Activated CD8-positive, alpha-beta memory T cell treated with anti-CD3 and anti-CD28 coated beads, Interleukin-2, amount 10 ng/mL, durations not matched to agents 7 days and 5 days (primary cell): ENCODE results near the gene CACNA2D4. TPM values are rescaled to one million over a fixed set of nuclear protein-coding genes. Genes with fewer than 3 reads are reported as not detected.

Experiments used
- ATAC-seq: fragments of 150-1000 bp; cut with Tn5 transposase; one replicate; pipeline ENCODE4 v1.10.0; 2021; ENCODE audit warnings: moderate library complexity
- CTCF ChIA-PET: fragments of 350-600 bp; sonication (Branson Sonifier 250); formaldehyde crosslinking; loops from one replicate; lab custom pipeline; 2021; ENCODE audit warnings: antibody characterized with exemption; lab: Charles Lee
- DNase-seq: peaks from one replicate; pipeline ENCODE4 v3.0.0-alpha.2; 2020
- H3K27ac Mint-ChIP-seq: one replicate; pipeline ENCODE4 v1.8.0; 2021; ENCODE audit warnings: mild to moderate bottlenecking, mixed read lengths
- H3K27me3 Mint-ChIP-seq: one replicate; pipeline ENCODE4 v1.8.0; 2021; ENCODE audit warnings: mixed read lengths
- H3K36me3 Mint-ChIP-seq: one replicate; pipeline ENCODE4 v1.8.0; 2021; ENCODE audit warnings: mild to moderate bottlenecking, mixed read lengths
- H3K4me1 Mint-ChIP-seq: one replicate; pipeline ENCODE4 v1.8.0; 2021; ENCODE audit warnings: mixed read lengths
- H3K4me3 Mint-ChIP-seq: one replicate; pipeline ENCODE4 v1.8.0; 2021; ENCODE audit warnings: mild to moderate bottlenecking, moderate library complexity, mixed read lengths
- H3K9me3 Mint-ChIP-seq: one replicate; pipeline ENCODE4 v1.8.0; 2022; ENCODE audit warnings: low read depth, mixed read lengths
- total RNA-seq, 2 experiments: library from RNA; stranded (reverse); gene quantifications; one replicate each; pipeline ENCODE4 v1.2.3, GENCODE V29; 2021

The CACNA2D4 gene
- total RNA-seq, 2 experiments from 2014 or later = 5.9 to 8.2 TPM

DNA sequence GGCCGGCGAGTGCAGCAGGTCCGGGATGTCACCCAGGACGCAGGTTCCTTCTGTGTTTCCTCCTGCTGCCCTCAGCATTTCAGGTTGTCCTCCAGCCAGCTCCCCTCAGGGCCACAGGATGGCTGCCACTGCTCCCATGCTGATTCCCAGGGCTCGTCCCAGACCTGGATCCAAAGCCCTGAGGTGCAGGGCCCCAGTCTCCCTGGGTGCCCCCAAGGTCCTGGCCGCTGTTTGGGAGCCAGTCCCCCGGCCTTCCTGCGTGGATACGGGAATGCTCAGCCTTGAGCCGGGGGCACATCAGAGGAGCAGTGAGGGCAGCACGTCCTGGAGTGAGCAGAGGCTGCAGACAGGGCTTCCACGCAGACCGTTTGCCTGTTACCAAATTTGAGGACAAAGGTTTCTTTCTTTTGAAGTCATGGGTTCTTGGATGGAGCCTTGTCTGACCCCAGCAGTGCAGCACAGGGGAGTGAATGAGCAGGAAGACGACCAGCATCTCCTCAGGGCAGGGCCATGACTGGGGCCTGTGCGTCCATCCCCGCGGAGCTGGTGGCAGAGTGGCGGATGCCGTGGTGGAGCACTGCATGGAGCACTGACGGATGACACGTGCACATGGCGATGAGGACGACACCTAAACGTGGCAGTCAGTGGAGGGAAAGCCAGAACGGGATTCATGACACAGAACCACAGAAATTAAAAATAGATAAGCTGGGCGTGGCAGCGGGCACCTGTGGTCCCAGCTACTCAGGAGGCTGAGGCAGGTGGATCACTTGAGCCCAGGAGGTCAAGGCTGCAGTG lies 12.5 kb upstream of the CACNA2D4 start:
- no peaks in the 10 kb centered on the region for H3K36me3 Mint-ChIP-seq
- no peak overlapping the region for H3K4me3 Mint-ChIP-seq
- no peak overlapping the region for H3K27ac Mint-ChIP-seq
- H3K9me3 Mint-ChIP-seq = no peaks in the 10 kb centered on the region
- H3K4me1 Mint-ChIP-seq = no peaks in the 10 kb centered on the region
- CTCF ChIA-PET = interaction anchor here (0.9 to 3.0 kb wide), 2 partner anchors 9 to 135 kb away, joined by 3 to 16 read pairs; no protein-coding TSS in a partner anchor
- no peak for DNase-seq
- no peak for ATAC-seq
- H3K27me3 Mint-ChIP-seq = no peaks in the 10 kb centered on the region

GRCh38 chr12:1929985-1930802 lies 11.7 kb upstream of the CACNA2D4 start:
- no peak overlapping the region for H3K4me3 Mint-ChIP-seq
- no peaks in the 10 kb centered on the region for H3K9me3 Mint-ChIP-seq
- no peaks in the 10 kb centered on the region for H3K27me3 Mint-ChIP-seq
- no peak for DNase-seq
- H3K27ac Mint-ChIP-seq = no peak overlapping the region
- ATAC-seq = no peak
- no peaks in the 10 kb centered on the region for H3K36me3 Mint-ChIP-seq
- H3K4me1 Mint-ChIP-seq = no peaks in the 10 kb centered on the region
- CTCF ChIA-PET = interaction anchor here (3.0 kb wide), 1 partner anchor 10 kb away, joined by 16 read pairs; no protein-coding TSS in a partner anchor

- no peak overlapping the region for H3K27ac Mint-ChIP-seq
- H3K4me1 Mint-ChIP-seq = peaks cover 6% of the 10 kb centered on the region
- ATAC-seq (no peak), DNase-seq (no peak)
- no peaks in the 10 kb centered on the region for H3K27me3 Mint-ChIP-seq
- no peaks in the 10 kb centered on the region for H3K36me3 Mint-ChIP-seq
- CTCF ChIA-PET = interaction anchor here (3.0 kb wide), 1 partner anchor 11 kb away, joined by 16 read pairs; no protein-coding TSS in a partner anchor
- no peak overlapping the region for H3K4me3 Mint-ChIP-seq
- H3K9me3 Mint-ChIP-seq = no peaks in the 10 kb centered on the region
Measured at GRCh38 chr12:1929241-1929984, 11.0 kb upstream of the CACNA2D4 start.

DNA sequence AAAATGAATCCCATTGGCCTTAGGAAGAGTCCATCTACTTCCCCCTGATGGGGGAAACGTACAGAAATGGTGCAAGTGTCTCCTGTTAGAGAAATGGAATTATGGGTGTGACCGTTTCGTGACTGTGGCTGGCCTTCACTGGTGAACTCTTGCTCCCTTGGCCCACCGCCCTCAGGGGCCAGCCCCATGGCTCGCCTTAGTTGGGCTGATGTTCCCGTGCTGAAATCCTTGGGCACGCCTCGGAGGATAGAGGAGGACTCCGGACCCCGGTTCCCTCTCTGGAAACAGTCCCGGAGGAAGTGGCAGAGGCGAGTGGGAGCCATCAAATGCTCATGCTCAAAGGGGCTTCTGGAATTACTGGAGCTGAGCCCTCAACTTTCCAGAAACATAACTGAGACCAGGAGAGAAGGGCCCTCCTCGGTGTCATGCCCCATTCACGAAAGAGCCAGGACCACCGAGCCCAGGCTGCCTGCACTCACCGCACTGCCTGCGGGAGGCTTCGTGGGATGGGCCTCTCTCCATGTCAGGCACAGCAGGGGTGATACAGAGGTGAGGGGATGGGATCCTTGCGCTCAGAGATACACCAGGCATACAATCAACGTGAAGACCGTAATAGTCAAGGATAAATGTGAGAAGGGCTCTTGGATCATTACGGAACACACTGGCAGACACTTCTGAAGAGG lies 10.1 kb upstream of the CACNA2D4 start:
- CTCF ChIA-PET = interaction anchor here (3.0 kb wide), 1 partner anchor 11 kb away, joined by 16 read pairs; no protein-coding TSS in a partner anchor
- ATAC-seq (no peak), DNase-seq (peak; percentile 36)
- Mint-ChIP-seq H3K4me1 (peaks cover 6% of the 10 kb centered on the region), H3K36me3 (no peaks in the 10 kb centered on the region), H3K27ac (no peak overlapping the region), H3K9me3 (no peaks in the 10 kb centered on the region), H3K27me3 (no peaks in the 10 kb centered on the region), H3K4me3 (no peak overlapping the region)

DNA sequence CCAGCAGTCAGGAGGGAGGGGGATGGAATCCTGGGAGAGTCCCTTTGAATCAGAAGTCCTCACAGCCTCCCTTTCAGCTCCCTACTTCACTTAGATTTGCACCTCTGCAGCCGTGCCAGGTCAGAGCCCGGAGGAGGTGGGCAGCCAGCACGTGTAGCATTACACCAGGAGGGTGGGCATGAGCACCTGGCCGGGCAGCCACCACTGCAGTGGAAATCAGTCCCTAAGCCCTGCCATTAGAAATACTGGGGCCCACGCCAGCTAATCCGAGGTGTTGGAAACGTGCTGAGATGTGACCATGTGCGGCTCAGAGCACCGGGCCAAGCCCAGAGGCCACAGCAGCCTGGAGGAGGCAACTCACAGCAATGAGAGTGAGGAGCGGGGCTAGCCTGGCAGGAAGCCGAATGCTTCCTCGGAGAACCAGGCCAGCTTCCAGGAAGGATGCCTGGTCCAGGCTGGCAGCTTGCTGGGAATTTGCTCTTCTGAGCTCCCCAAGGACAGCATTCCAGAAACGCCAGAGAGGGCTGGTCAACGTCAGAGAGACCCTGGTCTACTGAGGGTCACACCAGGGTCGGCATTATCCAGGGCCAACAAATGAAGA lies 9.4 kb upstream of the CACNA2D4 start:
- CTCF ChIA-PET = interaction anchor here (4.5 kb wide), 1 partner anchor 12 kb away, joined by 19 read pairs; no protein-coding TSS in a partner anchor
- Mint-ChIP-seq H3K9me3 (no peaks in the 10 kb centered on the region), H3K4me3 (no peak overlapping the region), H3K27ac (no peak overlapping the region), H3K36me3 (no peaks in the 10 kb centered on the region), H3K4me1 (peaks cover 6% of the 10 kb centered on the region), H3K27me3 (no peaks in the 10 kb centered on the region)
- DNase-seq (peak; percentile 31), ATAC-seq (no peak)

DNA sequence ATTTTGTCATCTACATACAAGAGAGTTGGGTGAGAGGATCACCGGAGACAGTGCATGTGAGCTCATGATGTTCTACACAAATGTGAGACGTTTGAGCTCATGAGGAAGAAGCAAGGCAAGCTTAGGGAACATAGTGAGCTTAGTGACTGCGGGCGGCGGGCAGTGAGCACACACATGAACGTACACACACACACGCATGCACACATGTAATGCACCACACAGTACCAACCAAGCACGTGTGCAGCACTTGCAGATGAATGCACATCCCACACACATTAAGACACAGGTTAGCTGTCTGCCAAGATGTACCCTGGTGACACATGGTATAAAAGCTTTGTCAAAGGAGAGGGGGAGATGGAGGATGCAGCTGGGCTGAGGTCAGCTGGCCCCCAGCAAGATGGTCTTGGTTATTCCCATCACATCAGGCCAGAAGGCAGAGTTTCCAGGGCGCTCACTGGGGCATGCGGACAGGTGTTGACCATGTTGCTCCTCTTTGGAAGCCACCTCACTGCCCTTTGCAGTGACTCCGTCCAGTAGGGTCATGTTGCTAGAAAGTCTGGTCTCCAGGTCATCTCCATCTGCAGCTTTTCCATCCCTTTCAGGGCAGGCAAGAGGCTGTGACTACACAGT lies 8.7 kb upstream of the CACNA2D4 start:
- no peak for ATAC-seq
- CTCF ChIA-PET = interaction anchor here (1.1 to 4.5 kb wide), 2 partner anchors 13 to 131 kb away, joined by 4 to 19 read pairs; no protein-coding TSS in a partner anchor
- Mint-ChIP-seq H3K9me3 (no peaks in the 10 kb centered on the region), H3K27ac (no peak overlapping the region), H3K4me3 (no peak overlapping the region), H3K4me1 (peaks cover 6% of the 10 kb centered on the region), H3K27me3 (no peaks in the 10 kb centered on the region), H3K36me3 (no peaks in the 10 kb centered on the region)
- DNase-seq = no peak

- Mint-ChIP-seq H3K36me3 (no peaks in the 10 kb centered on the region), H3K4me3 (no peak overlapping the region), H3K27me3 (no peaks in the 10 kb centered on the region), H3K27ac (no peak overlapping the region), H3K9me3 (no peaks in the 10 kb centered on the region), H3K4me1 (peaks cover 6% of the 10 kb centered on the region)
- ATAC-seq = no peak
- DNase-seq = peak; percentile 37
- CTCF ChIA-PET = interaction anchor here (1.1 to 4.5 kb wide), 2 partner anchors 14 to 130 kb away, joined by 4 to 19 read pairs; no protein-coding TSS in a partner anchor
Measured at GRCh38 chr12:1926251-1926657, 7.8 kb upstream of the CACNA2D4 start.

DNA sequence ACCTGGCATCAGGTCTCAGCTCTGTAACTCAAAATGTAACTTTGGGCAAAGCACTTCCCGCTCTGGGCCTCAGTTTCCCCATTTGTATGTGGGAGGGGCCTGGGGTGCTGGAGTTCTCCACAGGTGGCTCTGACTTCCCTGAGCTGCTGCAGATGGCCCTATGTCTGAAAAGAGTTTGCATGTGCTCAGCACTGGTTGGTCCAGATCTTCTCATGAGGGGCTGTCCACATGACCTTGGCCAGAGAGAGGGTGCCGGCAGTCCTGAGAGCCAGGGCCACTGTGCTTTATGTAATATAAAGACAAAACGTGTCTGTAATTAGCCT lies 7.2 kb upstream of the CACNA2D4 start:
- peaks cover 6% of the 10 kb centered on the region for H3K4me1 Mint-ChIP-seq
- ATAC-seq (no peak), DNase-seq (peak; percentile 35)
- CTCF ChIA-PET = interaction anchor here (4.5 kb wide), 1 partner anchor 14 kb away, joined by 19 read pairs; no protein-coding TSS in a partner anchor
- no peaks in the 10 kb centered on the region for H3K36me3 Mint-ChIP-seq
- H3K27me3 Mint-ChIP-seq = peaks cover 6% of the 10 kb centered on the region
- H3K4me3 Mint-ChIP-seq = no peak overlapping the region
- no peak overlapping the region for H3K27ac Mint-ChIP-seq
- no peaks in the 10 kb centered on the region for H3K9me3 Mint-ChIP-seq

DNA sequence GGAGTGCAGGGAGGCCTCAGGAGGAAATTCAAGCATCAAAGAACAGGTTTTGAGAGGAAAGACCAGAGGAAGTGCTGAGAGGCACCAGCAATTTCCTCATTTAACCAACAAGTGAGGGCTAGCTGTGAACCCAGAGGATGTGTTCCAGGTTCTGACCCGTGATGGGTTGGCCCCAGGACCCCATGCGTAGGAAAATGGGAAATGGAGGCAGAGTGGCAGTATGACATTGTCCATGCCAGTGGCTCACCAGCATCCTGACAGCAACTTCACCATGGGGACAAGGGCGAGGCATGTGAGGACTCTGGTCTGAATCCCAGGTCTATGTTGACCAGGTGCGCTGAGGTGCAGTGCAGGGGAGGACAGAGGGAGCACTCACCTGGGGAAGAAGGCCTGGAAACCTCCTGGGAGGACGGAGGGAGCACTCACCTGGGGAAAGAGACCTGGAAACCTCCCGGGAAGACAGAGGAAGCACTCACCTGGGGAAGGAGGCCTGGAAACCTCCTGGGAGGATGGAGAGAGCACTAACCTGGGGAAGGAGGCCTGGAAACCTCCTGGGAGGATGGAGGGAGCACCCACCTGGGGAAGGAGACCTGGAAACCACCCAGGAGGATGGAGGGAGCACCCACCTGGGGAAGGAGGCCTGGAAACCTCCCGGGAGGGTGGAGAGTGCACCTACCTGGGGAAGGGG lies 6.7 kb upstream of the CACNA2D4 start:
- no peaks in the 10 kb centered on the region for H3K9me3 Mint-ChIP-seq
- H3K4me1 Mint-ChIP-seq = peaks cover 6% of the 10 kb centered on the region
- CTCF ChIA-PET = interaction anchor here (4.5 kb wide), 1 partner anchor 15 kb away, joined by 19 read pairs; no protein-coding TSS in a partner anchor
- no peaks in the 10 kb centered on the region for H3K36me3 Mint-ChIP-seq
- H3K4me3 Mint-ChIP-seq = no peak overlapping the region
- H3K27me3 Mint-ChIP-seq = peaks cover 10% of the 10 kb centered on the region
- peak; percentile 23 for DNase-seq
- H3K27ac Mint-ChIP-seq = no peak overlapping the region
- ATAC-seq = no peak

DNA sequence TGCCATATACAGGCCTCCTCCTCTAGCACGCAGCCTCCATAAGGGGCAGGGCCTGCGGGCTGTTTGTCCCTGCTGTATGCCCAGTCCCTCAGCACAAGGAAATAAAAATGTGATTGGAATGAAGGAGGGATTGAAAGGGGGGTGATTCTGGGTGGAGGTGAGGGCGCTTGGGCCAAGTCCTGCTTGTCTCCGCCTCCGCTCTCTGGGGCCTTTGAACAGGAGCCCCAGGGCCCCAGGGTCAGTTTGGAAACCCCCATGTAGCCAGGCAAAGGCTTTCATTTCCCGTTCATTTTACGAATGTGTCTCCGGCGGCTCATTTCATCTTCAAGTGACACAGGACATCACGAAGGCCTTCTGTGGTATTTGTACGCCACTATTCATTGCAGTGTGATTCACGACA lies 4.5 kb upstream of the CACNA2D4 start:
- Mint-ChIP-seq H3K27me3 (peaks cover 15% of the 10 kb centered on the region), H3K4me3 (no peak overlapping the region), H3K36me3 (no peaks in the 10 kb centered on the region), H3K27ac (no peak overlapping the region), H3K9me3 (no peaks in the 10 kb centered on the region), H3K4me1 (peaks cover 6% of the 10 kb centered on the region)
- ATAC-seq = no peak
- CTCF ChIA-PET = no interaction called here
- peak; percentile 21 for DNase-seq

- DNase-seq = peak; percentile 23
- peaks cover 15% of the 10 kb centered on the region for H3K27me3 Mint-ChIP-seq
- H3K4me3 Mint-ChIP-seq = no peak overlapping the region
- H3K9me3 Mint-ChIP-seq = no peaks in the 10 kb centered on the region
- peaks cover 6% of the 10 kb centered on the region for H3K4me1 Mint-ChIP-seq
- no peak overlapping the region for H3K27ac Mint-ChIP-seq
- no peak for ATAC-seq
- CTCF ChIA-PET = interaction anchor here (2.4 kb wide), 1 partner anchor 18 kb away, joined by 12 read pairs; no protein-coding TSS in a partner anchor
- no peaks in the 10 kb centered on the region for H3K36me3 Mint-ChIP-seq
Measured at GRCh38 chr12:1922075-1922709, 3.7 kb upstream of the CACNA2D4 start.
